Calu3 (cell line): ENCODE measurements around the gene MRPL37. TPM values are rescaled to one million over a fixed set of nuclear protein-coding genes. Genes with fewer than 3 reads are reported as not detected.

ENCODE experiments used
- BruUV-seq: library from RNA; stranded (reverse); fragments of 400-500 nt; replicated peaks from 2 replicates; lab custom pipeline; 2021; lab: Mats Ljungman, UMichigan
- CTCF ChIA-PET: fragments of 300-600 bp; sonication (Branson Sonifier 250); formaldehyde crosslinking; loops from one replicate; lab custom pipeline; 2022; ENCODE audit warnings: antibody characterized with exemption; lab: Charles Lee
- DNase-seq: peaks from one replicate; pipeline ENCODE4 v3.0.0; 2022
- H3K27ac Mint-ChIP-seq: one replicate; pipeline ENCODE4 v1.8.0; 2022; ENCODE audit warnings: mixed read lengths; ENCODE audit not compliant: unreplicated experiment
- H3K27me3 Mint-ChIP-seq: one replicate; pipeline ENCODE4 v1.8.0; 2022; ENCODE audit warnings: mixed read lengths; ENCODE audit not compliant: unreplicated experiment
- H3K36me3 Mint-ChIP-seq: one replicate; pipeline ENCODE4 v1.8.0; 2022; ENCODE audit warnings: mild to moderate bottlenecking, moderate library complexity, mixed read lengths; ENCODE audit not compliant: insufficient read depth, unreplicated experiment
- H3K4me1 Mint-ChIP-seq: one replicate; pipeline ENCODE4 v1.8.0; 2022; ENCODE audit warnings: mild to moderate bottlenecking, low read depth, mixed read lengths; ENCODE audit not compliant: unreplicated experiment
- H3K4me3 Mint-ChIP-seq: one replicate; pipeline ENCODE4 v1.8.0; 2022; ENCODE audit warnings: mild to moderate bottlenecking, low read depth, moderate library complexity, mixed read lengths; ENCODE audit not compliant: unreplicated experiment
- H3K9me3 Mint-ChIP-seq: one replicate; pipeline ENCODE4 v1.8.0; 2022; ENCODE audit warnings: low read depth, mixed read lengths; ENCODE audit not compliant: unreplicated experiment
- intact Hi-C: fragments of 100-400 bp; cut with micrococcal nuclease; formaldehyde crosslinking; loops from one replicate; pipeline ENCODE4 v1.10.0; 2022; ENCODE audit not compliant: unreplicated experiment
- total RNA-seq: library from RNA; stranded (reverse); gene quantifications from 2 replicates; pipeline ENCODE4 v1.2.3, GENCODE V29; 2022
- TF ChIP-seq, protein P1 (sequence below): fragments of 200-600 bp; IDR thresholded peaks from one replicate; pipeline ENCODE4 v1.8.0; 2022; ENCODE audit warnings: antibody characterized with exemption; ENCODE audit not compliant: unreplicated experiment

Gene MRPL37
- total RNA-seq, 1 experiment from 2014 or later, result 105 TPM

DNA sequence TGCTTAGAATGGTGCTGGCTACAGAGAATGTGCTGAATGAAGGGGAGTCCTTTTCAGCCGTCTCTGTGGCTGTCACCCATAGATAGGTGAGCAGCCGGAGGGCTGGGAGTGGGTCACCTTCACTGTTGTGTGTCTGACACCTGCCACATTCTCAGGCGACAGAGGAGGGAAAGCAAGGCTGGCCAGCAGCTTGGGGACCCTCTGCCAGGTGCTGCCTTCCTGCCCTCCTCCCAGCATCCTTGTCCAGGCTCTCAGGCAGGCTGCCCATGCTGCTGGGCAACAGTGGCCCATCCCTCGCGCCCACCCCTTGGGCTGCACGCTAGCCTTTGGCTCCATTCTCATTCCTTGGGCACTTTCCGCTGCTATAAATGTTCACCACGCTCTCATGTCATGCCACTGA is 22.2 kb upstream of the MRPL37 start:
- Mint-ChIP-seq H3K4me3 (no peak overlapping the region), H3K36me3 (no peaks in the 10 kb centered on the region), H3K4me1 (no peaks in the 10 kb centered on the region), H3K27me3 (no peaks in the 10 kb centered on the region), H3K27ac (no peak overlapping the region), H3K9me3 (no peaks in the 10 kb centered on the region)
- CTCF ChIA-PET, result no interaction called here
- intact Hi-C loops, result no loop called here
- no TSS peak for BruUV-seq
- TF ChIP-seq, protein P1, sequence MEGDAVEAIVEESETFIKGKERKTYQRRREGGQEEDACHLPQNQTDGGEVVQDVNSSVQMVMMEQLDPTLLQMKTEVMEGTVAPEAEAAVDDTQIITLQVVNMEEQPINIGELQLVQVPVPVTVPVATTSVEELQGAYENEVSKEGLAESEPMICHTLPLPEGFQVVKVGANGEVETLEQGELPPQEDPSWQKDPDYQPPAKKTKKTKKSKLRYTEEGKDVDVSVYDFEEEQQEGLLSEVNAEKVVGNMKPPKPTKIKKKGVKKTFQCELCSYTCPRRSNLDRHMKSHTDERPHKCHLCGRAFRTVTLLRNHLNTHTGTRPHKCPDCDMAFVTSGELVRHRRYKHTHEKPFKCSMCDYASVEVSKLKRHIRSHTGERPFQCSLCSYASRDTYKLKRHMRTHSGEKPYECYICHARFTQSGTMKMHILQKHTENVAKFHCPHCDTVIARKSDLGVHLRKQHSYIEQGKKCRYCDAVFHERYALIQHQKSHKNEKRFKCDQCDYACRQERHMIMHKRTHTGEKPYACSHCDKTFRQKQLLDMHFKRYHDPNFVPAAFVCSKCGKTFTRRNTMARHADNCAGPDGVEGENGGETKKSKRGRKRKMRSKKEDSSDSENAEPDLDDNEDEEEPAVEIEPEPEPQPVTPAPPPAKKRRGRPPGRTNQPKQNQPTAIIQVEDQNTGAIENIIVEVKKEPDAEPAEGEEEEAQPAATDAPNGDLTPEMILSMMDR, result no peak
- no peak for DNase-seq

DNA sequence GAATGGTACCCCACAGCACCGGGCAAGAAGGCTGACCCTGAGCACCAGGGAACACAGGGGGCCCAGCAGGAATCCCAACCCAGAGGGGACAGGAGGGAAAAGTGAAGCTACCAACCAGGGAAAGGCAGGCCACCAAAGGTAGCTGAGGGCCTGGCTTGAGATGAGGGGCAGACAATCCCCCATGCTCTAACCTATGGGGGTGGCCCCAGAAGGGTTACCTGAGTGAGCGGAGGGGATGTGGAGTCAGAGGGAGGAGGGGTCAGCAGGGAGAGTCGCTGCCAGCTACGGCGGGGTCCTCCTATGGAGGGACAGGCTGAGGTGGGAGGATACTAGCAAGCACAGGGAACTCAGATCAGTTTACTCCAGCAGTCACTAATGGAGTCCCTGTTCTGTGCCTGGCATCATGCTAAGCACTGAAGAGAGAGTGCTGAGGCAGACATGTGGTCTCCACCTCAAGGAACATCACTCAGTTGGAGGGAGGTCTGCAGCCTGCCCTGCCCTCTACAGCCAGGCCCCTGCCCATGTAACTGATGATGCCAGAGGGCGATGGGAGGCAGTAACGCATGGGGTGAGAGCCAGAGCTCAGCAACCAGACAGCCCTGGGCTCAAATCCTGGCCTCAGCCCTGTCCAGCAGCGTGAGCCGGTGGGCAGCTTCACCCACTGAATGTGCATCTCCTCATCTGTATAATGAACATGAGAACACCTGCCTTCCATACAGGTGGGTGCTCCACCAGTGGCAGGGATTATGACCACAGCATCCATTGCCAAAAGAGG is 21.5 kb upstream of the MRPL37 start:
- intact Hi-C loops, result no loop called here

DNA sequence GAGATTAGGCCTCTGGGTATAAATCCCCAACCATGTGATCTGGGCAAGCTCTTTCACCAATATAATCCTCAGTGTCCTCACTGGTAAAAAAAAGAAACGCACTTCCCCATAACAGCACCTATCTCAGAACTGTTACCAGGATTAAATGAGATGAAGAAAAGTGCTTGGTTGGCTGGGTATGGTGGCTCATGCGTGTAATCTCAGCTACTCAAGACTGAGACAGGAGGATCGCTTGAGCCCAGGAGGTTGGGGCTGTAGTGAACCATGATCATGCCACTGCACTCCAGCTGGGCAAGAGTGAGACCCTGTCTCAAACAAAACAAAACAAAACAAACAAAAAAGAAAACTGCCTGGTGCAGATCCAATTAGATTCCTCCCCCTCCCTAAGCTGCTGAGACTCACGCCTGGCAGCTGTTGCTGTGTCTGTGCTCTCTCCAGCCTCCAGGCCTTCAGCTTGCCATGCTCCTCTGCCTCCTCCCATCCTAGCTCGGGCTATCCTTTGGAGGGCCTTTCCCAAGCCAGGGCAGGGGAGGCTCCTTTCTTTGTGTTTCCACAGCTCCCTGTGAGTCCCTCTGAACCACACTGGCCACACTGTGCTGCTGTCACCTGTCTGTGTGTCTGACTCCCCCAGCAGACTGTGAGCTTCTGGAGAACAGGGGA is 19.1 kb upstream of the MRPL37 start:
- BruUV-seq, result no TSS peak
- H3K27ac Mint-ChIP-seq, result no peak overlapping the region
- intact Hi-C loops, result no loop called here
- H3K27me3 Mint-ChIP-seq, result no peaks in the 10 kb centered on the region
- H3K4me1 Mint-ChIP-seq, result no peaks in the 10 kb centered on the region
- H3K4me3 Mint-ChIP-seq, result no peak overlapping the region
- CTCF ChIA-PET, result interaction anchor here (1.2 kb wide), 1 partner anchor 19 kb away, joined by 4 read pairs; the partner anchor contains the start of genes CYB5RL and MRPL37
- no peaks in the 10 kb centered on the region for H3K36me3 Mint-ChIP-seq
- DNase-seq, result no peak
- H3K9me3 Mint-ChIP-seq, result no peaks in the 10 kb centered on the region
- TF ChIP-seq, protein P1, result no peak

More for the DNA sequence above, 21.5 kb upstream of the MRPL37 start:
- H3K4me1 Mint-ChIP-seq, result no peaks in the 10 kb centered on the region
- H3K36me3 Mint-ChIP-seq, result no peaks in the 10 kb centered on the region
- no peak for DNase-seq
- H3K9me3 Mint-ChIP-seq, result no peaks in the 10 kb centered on the region
- no TSS peak for BruUV-seq
- no peaks in the 10 kb centered on the region for H3K27me3 Mint-ChIP-seq
- CTCF ChIA-PET, result no interaction called here
- TF ChIP-seq, protein P1, result no peak
- no peak overlapping the region for H3K27ac Mint-ChIP-seq
- no peak overlapping the region for H3K4me3 Mint-ChIP-seq

DNA sequence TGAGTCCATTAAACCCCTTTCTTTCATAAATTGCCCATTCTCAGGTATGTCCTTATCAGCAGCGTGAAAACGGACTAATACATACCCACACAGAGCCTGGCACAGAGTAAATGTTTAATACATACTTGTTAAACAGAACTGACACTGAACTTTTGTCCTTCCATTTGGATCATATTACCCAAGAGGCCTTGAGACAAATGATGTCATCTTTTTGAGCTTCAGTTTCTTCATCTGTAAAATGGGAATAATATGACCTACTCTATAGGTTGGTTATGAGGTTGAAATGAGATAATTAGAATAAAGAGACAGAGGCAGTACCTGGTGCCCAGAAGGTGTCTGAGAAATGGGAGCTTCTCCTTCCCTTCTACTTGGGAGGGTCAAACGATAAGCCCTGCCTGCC is 13.9 kb upstream of the MRPL37 start:
- no peak for DNase-seq
- intact Hi-C loops, result no loop called here
- H3K27ac Mint-ChIP-seq, result no peak overlapping the region
- H3K9me3 Mint-ChIP-seq, result no peaks in the 10 kb centered on the region
- H3K4me1 Mint-ChIP-seq, result no peaks in the 10 kb centered on the region
- BruUV-seq, result no TSS peak
- CTCF ChIA-PET, result interaction anchor here (1.4 kb wide), 1 partner anchor 14 kb away, joined by 3 read pairs; the partner anchor contains the start of genes CYB5RL and MRPL37
- no peaks in the 10 kb centered on the region for H3K27me3 Mint-ChIP-seq
- TF ChIP-seq, protein P1, result no peak
- no peak overlapping the region for H3K4me3 Mint-ChIP-seq
- H3K36me3 Mint-ChIP-seq, result no peaks in the 10 kb centered on the region
